ENCODE results near the gene ATP11B.

Gene ATP11B

GRCh38 chr3:182957226-182957625, 163.9 kb downstream of the ATP11B start:
- no peak for DNase-seq (ENCODE audit: low read depth)

DNA sequence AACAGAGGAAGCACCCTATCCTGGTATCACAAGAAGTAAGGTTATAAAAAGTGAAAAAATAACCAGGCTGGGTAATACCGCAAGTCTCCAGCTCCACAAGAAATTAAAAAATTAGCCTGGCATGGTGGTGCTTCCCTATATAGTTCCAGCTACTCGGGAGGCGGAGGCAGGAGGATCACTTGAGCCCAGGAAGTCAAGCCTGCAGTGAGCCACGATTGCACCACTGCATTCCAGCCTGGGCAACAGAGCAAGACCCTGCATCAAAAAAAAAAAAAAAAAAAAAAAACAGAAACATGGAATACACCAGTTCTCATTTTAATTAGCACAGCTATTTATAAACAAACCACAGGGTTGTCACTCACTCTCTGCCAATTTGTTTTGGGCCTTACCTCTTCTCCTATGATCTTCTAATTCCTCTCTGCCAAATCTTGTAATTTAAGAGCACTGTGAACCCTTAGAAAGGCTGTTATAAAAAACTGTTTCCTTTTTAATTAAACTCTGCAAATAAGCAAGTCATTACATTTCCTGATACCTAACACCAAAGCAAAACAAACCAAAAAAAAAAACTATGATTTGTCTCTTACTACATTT, 164.5 kb downstream of the ATP11B start:
- no peak for DNase-seq (ENCODE audit: low read depth)

DNA sequence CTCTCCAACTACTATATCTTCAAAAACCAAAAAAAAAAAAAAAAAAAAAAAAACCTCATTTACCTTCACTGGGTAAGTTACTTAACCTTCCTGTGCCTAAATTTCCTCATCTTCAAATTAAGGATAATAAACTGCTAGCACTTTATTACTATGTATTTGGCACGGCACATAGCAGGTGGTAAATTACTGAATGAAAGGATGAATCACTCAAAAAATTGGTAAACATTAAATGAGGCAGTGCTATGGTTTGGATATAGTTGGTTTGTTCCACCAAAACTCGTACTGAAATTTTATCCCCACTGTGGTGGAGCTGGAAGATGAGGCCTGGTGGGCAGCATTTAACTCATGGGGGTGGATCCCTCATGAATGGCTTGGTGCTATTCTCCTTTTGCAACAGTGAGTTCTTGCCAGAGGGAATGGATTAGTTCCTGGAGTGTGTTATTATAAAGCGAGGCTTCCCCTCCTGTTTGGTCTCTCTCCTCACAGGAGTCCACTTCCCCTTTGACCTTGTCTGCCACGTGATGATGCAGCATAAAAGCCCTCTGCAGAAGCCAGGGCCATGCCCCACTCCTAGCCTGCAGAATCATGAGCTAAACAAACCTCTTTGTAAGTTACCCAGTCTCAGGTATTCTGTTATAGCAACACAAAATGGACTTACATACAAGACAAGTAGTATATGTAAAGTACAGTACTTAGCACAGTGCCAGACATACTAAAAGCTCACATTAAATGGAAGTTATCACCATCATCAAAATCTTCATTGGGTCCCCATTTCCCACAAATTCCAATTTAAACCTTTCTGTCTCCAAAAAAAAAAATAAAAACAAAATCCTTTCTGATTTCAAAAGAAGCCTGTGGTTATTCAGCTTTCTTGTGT, 166.4 kb downstream of the ATP11B start:
- no peak for DNase-seq (ENCODE audit: low read depth)

DNA sequence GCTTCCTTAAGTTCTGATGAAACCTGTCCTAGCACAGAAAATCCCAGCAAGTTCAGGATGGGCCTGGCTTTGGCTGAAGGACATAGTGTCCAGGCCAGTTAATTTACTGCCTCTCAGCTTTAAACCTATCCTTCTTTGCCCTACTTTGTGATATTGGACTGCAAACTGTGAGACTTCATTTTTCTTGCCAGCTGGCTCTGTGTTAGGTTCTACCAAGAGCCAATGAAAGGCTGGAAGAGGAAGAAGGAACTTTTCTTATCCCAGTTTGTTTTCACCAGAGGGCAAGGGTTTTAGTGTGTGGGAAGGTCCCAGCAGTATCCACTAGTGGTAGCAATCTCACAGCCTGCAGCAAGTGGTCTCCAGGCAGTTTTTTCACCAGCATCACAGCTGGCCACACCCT, 168.9 kb downstream of the ATP11B start:
- no peak for DNase-seq (ENCODE audit: low read depth)

- no peak for DNase-seq (ENCODE audit: low read depth)
These were observed 170.9 kb downstream of the ATP11B start for GRCh38 chr3:182964179-182964578.

DNA sequence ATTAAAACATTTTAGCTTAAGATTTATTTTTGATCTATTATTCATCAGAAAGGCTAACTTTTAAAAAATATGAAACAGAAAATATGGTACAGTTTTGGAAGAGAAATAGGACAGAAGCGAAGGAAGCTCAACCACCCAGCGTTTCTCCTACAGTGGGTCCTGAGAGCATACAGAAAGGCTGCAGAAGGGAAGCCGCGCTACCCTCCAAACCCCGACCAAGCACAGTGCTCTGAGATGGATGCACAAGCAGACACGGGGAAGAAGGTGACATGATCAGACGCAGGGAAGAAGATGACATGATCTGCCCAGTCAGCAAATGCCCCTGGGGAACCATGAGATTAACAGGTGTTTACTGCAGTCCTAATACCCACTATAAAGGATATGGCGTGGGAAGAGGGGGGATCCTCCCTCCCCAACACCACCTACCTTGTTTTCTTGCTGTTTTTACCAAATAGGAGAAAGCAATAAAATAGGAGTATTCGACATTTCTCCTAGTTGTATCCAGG, 172.6 kb downstream of the ATP11B start:
- no peak for DNase-seq (ENCODE audit: low read depth)

DNA sequence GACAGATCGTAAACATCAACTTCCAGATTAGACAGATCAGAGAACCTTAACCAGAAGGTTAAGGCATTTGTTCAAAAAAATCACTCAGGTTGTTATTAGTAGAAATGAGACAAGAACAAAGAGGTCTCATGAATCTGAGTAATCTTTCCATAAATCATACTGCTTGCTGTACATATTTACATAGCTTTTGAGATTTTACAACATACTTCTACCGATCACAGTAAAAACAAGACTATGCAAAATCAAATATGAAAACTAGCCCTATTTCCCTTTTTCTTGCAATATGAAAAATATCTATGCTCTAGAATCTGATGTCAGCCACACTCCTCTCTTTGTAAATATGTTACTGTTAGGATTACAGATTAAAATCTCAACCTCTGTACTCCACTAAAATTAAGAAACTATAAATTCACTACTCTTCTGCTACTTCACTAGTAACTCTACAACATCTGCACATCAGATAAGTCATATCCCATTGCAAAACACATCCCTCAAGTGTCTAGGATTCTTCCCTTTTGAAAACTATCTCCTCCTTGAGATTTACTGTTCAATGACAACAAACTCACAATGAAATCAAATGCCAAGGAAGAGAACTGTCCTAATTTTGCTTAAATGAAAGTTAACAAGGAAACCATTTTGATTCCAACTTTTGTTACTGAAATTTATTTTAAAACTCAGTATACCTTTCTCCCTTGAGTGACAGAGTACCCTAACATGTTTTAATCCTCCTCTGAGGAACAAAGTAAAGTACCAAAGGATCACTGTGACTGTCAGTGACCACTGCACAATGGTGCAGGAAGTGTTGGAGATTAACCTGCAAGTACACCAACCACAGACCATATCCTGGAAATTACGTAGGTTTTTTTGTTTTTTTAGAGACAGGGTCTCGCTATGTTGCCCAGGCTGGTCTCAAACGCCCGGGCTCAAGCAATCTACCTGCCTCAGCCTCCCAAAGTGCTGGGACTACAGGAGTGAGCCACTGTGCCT, 174.2 kb downstream of the ATP11B start:
- no peak for DNase-seq (ENCODE audit: low read depth)

DNA sequence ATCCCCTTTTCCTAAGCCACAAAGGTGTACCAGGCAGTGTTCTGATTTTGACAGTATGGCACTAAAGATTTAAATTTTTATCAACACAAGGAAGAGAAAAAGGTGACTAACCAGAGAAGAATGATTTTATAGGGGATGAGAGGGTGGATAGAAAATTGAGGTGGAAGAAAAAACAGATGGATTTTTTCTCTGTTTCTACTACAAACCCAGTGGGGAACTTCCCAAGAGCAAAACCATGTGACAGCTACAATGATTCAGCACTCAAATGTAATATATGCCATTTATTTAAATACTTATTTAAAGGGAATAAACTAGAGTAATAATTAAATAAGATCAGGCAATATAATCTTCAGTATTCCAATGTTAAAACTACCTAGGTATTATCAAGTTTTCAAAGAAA, 176.0 kb downstream of the ATP11B start:
- no peak for DNase-seq (ENCODE audit: low read depth)

- DNase-seq (ENCODE audit: low read depth) = no peak
These were observed 176.5 kb downstream of the ATP11B start for GRCh38 chr3:182969853-182970252.

DNA sequence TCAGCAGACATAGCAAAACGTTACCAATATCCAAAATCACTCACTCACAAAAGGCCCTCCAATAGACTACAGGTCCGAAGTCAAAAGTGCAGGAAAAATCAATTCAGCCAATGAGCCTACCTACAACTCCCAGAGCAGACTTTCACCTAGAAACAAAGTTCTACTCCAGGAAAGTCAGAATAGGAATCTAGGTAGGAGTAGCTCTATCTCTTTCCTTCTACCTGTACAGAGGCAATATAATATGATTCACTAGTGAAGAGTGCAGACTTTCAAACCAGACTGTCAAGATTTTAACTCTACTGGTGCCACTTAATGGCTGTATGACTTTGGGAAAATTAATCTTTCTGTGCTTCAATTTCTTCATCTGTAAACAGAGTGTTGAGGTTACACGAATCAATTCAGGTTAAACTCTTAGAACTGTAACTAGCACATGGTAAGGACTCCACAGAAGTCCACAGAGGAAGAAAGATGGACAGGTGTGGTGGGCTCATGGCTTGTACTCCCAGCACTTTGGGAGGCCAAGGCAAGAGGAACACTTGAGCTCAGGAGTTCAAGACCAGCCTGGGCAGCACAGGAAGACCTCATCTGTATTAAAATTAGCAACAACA, 177.6 kb downstream of the ATP11B start:
- DNase-seq (ENCODE audit: low read depth) = no peak

All from stimulated activated CD4-positive, alpha-beta T cell treated with anti-CD3 and anti-CD28 coated beads, Interleukin-2, amount 100 ng/mL, for 4 hours (primary cell).